GM21367 (cell line): ENCODE results near the gene PEDS1.
"Not testable (repeated sequence)": the region's sequence is repeated elsewhere in the genome, so short reads cannot be mapped to it uniquely, and the experiment has no call there.

Experiments
- ATAC-seq: cut with Tn5 transposase; IDR thresholded peaks from one replicate; pipeline ENCODE4 v1.9.1; 2021; ENCODE audit not compliant: unreplicated experiment

PEDS1 gene

DNA sequence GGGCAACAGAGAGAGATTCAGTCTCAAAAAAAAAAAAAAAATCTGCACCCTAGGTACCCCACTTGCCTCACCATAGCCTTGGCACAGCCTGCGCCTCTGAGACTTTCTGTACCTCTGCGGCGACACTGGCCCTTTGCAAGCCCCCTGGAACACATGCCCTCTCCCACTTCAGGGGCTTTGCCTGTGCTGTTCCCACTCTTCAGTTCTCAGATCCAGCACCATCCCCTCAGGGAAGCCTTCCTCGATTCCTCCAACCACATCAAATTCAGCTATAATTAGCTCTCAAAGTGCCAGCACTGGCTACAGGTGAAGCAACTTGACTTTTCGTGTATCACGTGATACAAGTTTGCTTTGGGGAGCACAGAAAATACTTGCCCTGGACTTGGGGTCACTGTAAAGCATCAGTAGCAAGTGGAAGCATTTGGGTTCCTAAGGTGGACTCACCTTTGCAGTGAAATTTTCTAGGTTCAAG lies 38.4 kb downstream of the PEDS1 start:
- ATAC-seq = no peak

DNA sequence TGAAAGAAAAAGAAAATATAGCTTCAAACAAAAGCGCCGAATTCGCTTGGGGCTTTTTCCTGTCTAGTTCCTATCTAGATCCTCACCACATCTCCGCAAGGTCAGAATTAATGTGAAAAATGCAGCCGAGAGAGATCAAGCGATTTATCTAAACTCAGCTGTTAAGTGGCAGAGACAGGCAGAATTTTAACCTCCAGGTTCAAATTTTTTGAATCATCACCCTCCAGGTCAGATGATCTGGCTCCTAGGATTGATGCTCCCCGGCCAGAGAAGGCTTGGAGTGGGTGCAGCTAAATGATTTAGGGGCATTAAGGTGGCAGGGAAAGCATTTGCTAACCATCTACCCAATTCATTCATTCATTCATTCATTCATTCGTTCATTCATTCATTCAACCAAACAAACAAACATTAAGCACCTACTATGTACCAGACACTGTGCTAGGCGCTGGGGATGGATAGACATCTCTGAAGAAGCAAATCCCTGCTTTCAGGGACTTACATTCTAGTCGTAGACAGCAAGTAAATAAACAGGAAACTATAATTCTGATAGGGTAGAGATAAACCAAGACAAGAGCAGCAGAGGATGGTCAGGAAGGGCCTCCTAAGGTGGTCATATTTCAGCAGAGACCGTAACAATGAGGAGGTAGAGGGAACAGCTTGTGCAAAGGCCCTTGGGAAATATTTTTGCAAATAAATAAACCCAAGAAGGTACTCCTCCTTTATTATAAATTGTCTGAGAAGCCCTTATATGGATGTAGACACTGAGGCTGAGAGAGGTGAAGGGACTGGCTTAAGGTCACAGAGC lies 39.9 kb downstream of the PEDS1 start:
- ATAC-seq = no peak

DNA sequence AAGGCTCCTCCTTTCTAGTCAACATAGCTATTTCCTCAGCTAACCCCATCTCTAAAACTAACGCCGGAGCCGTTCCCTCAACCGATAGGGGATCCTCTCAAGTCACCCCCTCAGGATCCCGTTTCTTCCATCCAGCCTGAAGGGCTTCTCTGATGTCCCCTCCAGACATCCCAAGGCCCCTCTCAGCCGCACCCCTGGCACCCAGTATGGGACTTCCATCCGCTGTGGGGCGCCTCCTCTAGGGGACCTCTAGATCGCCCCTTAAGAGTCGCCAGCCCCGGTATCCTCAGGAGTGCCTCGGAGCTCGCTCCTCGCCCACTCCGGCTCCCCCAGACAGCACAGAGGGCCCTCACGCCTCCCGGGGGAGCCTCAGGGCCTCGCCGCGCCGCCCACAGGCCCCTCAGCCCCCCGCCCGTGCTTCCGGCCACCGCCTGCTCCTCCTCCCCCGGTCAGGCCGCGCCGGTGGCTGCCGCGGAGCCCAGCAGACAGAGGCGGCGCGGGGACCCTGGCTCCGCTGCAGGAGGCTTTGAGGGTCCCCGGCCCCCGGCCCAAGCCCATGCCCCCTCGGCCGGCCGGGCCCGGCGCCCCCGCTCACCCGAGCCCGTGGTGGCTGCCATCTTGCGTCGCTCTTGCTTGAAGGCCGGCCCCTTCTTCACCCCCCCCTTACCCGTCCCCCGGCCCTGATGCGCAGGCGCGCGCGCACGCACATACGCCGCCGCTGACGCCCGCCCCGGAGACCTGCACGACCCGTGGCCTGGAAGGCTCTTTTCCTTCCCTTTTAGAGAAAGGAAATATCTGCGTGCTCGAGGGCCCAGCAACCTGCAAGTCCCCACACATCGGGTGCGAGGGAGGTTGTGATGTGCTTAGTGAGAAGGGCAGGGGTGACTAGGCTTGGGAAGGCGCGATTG lies 40.8 kb downstream of the PEDS1 start, which contains the start of gene UBE2V1:
TSS of gene UBE2V1 (minus strand) at position 639 of the 908 bp plus-strand sequence. CDS start at position 617, 22 bp downstream.
- ATAC-seq = peak; percentile 27

DNA sequence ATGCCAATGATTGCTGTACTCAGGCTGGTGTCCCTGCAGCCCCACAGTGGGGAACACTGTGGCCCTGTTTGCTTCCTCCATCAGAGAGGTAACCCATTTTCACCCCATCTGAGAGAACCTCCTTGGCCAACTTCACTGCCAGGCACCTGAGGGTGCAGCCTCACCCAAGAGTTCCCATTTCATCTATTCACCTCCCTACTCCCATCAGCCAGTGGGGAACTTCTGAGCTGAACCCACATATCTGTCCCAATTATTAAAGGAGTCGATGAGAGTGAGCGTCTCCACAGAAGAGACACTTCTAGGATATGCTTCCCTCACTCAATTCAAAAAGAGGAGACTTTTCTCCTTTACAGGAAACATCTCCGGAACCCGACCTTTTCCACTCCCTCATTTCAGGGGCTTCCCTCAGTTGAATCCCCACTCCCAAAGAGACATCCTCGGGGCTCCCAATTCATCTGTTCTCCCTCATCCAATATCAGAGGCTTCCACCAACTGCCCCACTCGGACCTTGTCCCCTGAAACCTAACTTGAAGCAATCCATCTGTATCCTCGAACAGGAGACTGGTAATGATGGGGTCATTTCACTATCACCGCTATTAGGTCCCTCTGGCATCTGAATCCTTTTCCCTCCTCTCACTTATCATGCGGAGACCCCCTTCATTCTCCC lies 41.6 kb downstream of the PEDS1 start:
- no peak for ATAC-seq

DNA sequence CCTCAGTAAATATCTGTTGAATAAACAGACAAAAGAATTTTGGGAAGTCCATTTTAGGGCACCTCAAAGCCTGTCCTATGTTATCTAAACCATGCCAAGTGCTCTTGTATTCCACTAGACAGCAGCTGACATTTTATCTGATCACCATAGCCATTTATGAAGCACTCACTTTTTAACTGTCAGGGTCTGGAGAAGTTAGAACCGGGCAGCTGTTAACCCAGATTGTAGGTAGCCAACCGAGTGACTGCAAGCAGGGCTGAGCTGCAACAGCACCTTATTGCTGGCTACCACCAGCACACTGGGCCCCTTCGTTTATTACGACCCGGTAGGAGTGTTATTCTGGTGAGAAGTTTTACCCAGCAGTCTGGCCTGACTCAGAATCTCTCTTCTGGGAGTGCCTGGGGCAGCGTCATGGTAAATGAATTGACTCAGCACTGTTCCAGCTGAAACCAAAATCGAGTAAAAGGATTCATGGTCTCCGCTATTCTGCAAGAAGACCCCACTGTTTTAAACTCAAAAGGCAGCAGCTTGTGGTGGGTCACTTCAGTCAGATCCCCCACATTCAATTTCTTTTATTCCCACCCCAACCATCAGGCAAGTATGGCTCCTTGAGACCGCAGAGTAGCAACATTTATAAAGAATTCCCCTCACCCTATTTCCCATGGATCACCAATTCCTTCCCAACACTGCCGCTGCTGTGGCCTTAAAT lies 42.2 kb downstream of the PEDS1 start:
- no peak for ATAC-seq

DNA sequence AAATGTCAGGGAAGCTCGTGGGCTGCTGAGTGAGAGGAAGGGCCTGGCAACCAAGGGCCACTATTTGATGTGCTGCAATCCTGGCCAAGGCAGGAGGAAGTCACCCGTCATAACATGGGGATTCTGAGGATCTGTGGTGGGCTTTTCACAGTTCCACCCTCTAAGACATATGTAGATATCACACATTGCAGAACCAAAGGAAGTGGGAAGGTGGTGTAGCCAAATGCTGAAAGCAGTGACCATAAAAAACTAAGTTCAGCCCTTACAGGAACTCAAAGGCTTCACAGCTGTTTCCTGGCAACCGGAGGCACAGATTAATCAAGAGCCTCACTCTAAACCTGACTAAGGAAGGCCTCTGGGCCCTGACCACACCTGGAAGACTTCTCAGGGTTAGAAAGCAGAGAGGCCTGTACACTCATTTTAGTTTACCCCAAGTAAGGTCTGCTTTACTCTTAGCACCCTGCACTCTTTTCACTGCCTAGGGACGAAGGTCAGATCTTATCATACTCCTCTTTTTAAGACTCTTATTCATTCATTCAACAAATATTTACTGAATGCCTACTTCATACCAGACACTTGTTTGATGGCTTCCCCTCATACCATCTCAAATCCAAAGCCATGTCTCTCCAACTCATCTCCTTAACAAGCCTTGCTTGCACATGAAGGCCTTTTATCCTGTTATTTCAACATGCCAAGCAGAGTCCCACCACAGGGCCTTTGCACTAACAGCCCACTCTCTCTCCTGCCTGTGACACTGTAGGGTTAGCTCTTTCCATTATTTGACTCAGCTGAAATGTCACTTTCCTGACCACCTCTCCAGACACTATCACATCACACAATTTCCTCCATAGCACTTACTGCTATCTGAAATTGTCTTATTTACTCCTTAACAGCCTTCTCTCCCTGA lies 43.1 kb downstream of the PEDS1 start:
- no peak for ATAC-seq

DNA sequence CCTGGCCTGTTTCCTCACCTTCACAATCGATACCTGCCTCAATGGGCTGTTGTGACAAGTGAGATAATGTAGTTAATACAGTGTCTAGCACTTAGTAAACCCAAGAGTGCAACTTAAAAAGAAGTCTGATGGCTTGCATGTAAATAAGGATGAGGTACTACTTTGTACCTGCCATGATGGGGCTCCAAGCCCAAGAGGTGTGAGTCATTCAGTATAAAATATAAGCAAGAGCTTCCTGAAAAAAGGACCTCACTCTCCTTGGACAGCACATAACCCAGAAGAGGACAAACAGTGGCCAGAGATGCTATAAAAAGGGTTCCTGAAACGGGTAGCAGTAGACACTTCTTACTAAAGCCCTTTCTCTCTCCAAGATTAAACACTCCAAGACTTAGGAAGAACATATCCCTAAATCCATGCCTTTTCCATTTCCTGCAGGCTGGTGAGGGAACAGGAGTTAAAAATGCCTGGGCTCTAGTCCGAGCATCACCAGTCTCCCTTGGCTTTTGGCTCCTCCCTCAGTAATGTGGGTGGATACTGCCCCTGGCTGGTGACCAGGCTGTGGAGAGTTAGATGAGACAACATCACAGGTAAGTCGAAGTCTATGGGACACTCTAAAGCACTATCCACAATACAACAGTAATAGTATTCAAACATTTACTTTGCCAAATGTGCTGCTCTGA lies 44.8 kb downstream of the PEDS1 start:
- ATAC-seq = no peak

DNA sequence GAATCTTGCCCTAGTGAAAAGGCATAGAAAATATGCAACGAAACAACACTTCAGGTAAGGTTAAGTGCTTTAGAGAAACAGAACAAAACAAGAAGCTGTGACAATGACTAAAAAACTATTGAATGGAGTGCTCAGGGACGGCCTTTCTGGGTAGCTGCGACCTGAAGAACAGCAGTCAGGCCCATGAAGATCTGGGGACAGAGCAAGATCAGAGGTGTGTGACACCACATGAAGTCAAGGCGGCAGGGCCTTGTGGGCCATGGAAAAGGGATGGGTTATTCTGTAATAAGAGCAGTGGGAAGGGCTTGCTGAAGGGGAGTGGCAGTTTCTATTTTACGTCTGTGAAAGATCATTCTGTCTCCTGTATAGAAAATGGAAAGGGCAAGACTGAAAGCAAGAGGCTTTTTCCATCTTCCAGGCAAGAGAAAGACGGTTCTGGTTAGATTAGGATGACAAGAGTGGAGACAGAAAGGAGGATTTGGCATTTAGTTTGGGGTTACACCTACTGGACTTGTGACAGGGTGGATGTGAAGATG lies 45.7 kb downstream of the PEDS1 start:
- no peak for ATAC-seq

DNA sequence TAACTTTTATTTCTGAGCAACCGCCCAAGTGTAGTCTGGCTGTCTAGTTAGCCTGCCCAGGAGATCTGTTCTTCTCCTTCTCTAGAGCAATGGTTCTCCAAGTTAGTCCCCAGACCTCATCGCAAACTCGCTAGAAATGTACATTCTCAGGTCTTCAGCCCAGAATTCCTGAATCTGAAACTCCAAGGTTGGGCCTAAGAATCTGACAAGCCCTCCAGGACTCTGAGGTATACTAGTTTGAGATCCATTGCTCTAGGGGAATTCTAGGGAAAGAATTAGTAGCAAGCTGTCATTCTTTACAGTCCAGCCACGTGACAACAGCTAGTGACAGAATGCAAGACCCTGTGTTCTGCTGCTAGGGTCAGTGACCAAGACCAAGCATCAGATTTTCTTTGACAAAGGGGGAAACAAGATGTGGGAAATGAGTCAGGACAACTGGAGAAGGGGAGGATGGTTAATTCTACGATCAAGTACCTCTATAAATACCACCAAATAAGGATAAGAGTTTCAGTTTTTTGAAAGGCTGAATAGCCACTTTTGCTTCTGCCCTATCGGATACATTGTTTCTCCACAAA lies 46.4 kb downstream of the PEDS1 start:
- no peak for ATAC-seq

DNA sequence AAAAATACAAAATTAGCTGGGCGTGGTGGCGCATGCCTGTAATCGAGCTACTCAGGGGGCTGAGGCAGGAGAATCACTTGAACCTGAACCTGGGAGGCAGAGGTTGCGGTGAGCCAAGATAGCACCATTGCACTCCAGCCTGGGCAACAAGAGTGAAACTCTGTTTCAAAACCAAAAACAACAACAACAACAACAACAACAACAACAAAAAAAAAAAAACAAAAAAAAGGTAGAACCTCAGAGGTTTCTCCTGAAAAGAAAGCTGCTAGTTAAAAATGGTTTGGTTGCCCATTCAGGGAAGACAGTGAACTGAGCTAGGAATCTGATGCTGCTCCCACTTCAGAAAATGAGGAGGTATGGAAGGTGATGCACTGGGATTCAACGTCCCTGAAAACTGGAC lies 46.9 kb downstream of the PEDS1 start:
- not testable (repeated sequence) for ATAC-seq
